Measurements from ENCODE around the gene PSMD13. TPM values are rescaled to one million over a fixed set of nuclear protein-coding genes. Genes with fewer than 3 reads are reported as not detected.

Gene PSMD13
- total RNA-seq, 1 experiment from 2014 or later = 141 TPM

DNA sequence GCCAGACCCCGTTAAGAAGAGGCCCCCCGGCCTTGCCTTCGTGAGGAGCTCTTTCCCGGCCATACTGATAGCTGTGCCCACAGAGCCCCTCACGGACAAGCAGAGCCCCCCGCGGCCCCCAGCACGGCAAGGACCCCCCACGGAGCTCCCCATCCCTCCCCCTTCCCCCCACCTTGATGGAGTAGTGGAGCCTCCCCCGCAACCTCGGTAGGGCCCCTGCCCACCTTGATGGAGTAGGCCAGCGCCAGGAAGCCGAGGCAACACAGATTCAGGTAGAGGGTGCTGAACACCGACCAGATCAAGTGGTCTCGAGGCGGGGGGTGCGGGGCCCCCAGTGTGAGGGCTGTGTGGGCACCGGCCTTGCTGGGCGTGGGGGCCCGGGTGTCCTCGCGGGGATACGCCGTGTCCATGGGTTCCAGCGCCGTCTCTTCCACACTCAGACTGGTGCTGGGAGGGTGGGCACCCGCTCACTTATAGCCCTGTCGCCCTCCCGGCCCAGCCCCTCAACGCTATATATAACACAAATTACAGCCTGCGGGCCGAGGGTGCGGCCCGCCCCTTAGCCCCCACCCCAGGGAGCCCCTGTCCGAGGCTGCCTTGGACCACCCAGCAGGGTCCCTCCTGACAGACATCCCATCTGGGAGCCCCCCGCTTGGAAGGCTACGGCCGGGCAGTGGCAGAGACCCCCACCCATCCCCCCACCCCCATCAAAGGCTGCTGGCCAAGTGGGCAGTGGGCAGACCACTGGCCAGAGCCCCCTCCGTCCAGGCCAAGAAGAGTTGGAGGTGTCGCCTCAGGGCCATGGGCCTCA lies 62.5 kb downstream of the PSMD13 start, which contains the start of gene IFITM5:
Gene IFITM5, minus strand, starts transcription at position 446 of the 811 bp plus-strand sequence. Its CDS starts 36 bp downstream, at position 410.
- no CpG with 5 or more reads among the region's 40 CpGs for whole genome bisulfite sequencing (ENCODE audit: extremely low coverage, insufficient read length, low lambda C conversion rate)
- peak within 1 kb of the TSS; percentile 4 for H3K18ac ChIP-seq (ENCODE audit: insufficient read length, low read depth, low read length)
- TF ChIP-seq, protein P1, sequence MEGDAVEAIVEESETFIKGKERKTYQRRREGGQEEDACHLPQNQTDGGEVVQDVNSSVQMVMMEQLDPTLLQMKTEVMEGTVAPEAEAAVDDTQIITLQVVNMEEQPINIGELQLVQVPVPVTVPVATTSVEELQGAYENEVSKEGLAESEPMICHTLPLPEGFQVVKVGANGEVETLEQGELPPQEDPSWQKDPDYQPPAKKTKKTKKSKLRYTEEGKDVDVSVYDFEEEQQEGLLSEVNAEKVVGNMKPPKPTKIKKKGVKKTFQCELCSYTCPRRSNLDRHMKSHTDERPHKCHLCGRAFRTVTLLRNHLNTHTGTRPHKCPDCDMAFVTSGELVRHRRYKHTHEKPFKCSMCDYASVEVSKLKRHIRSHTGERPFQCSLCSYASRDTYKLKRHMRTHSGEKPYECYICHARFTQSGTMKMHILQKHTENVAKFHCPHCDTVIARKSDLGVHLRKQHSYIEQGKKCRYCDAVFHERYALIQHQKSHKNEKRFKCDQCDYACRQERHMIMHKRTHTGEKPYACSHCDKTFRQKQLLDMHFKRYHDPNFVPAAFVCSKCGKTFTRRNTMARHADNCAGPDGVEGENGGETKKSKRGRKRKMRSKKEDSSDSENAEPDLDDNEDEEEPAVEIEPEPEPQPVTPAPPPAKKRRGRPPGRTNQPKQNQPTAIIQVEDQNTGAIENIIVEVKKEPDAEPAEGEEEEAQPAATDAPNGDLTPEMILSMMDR (conservative IDR thresholded peaks at IDR 0.05) = no peak
- H3K56ac ChIP-seq (ENCODE audit: insufficient read length, low read depth, low read length) = no peak within 1 kb of the TSS
- H2BK15ac ChIP-seq (ENCODE audit: low read depth, low read length) = no peak within 1 kb of the TSS
- no peak within 1 kb of the TSS for H4K91ac ChIP-seq (ENCODE audit: insufficient read length, low read depth, low read length)
- H3K23me2 ChIP-seq (ENCODE audit: insufficient read length, low read depth, low read length, poor library complexity, severe bottlenecking) = no peaks in the 10 kb centered on the region
- Mint-ChIP-seq H3K9me3 (peaks cover 2 to 10% of the 10 kb centered on the region in 2 experiments; a peak in 3 of 5 replicates), H3K27me3 (ENCODE audit: low read depth) (no peaks in the 10 kb centered on the region), H3K4me3 (peak within 1 kb of the TSS in 1 of 2 experiments; percentile 8; a peak in 1 of 5 replicates), H3K27ac (peak within 1 kb of the TSS; percentile 22 to 81 (median 38); a peak in 4 of 7 replicates), H3K4me1 (peaks cover 33 to 49% of the 10 kb centered on the region in 2 experiments), H3K36me3 (ENCODE audit: insufficient read depth in 1 of 3, low read depth in 3 of 3) (peaks cover 3 to 15% (median 14%) of the 10 kb centered on the region in 3 experiments; a peak in 6 of 7 replicates)
- no peaks in the 10 kb centered on the region for H3K79me2 ChIP-seq (ENCODE audit: insufficient read depth, low read length)
- no peak within 1 kb of the TSS; the same call in 1 of the 2 replicates for H3K14ac ChIP-seq (ENCODE audit: insufficient read depth, low read length)
- H3K23ac ChIP-seq (ENCODE audit: insufficient read length, low read depth, low read length) = no peak within 1 kb of the TSS
- no peak within 1 kb of the TSS for H4K5ac ChIP-seq (ENCODE audit: insufficient read length, low read depth, low read length)
- H3K9me3 ChIP-seq (ENCODE audit: control insufficient read depth, low read depth, low read length) = no peaks in the 10 kb centered on the region
- DNase-seq = no peak
- H3K4ac ChIP-seq (ENCODE audit: low read depth, low read length) = no peak within 1 kb of the TSS
- H4K20me1 ChIP-seq (ENCODE audit: control insufficient read depth, insufficient read depth, insufficient read length) = no peaks in the 10 kb centered on the region
- peaks cover 4% of the 10 kb centered on the region; the same call in 1 of the 2 replicates for H3K4me1 ChIP-seq (ENCODE audit: insufficient read depth, low read length)
- no peak within 1 kb of the TSS for H2BK12ac ChIP-seq (ENCODE audit: insufficient read length, low read depth, low read length)
- H3T11ph ChIP-seq (ENCODE audit: low read length) = no peak within 1 kb of the TSS
- H3K4me2 ChIP-seq (ENCODE audit: insufficient read depth, insufficient read length, low read length) = no peak within 1 kb of the TSS
- H2BK5ac ChIP-seq (ENCODE audit: insufficient read length, low read length) = no peak within 1 kb of the TSS
- no peak within 1 kb of the TSS for H4K8ac ChIP-seq (replicated peaks; ENCODE audit: insufficient read length, low read depth, low read length)
- no peaks in the 10 kb centered on the region for H3K79me1 ChIP-seq (ENCODE audit: insufficient read depth, low read depth, low read length, poor library complexity, severe bottlenecking)
- no peak within 1 kb of the TSS for H2BK120ac ChIP-seq (ENCODE audit: low read depth, low read length, poor library complexity, severe bottlenecking)
- no peak within 1 kb of the TSS for H3K9ac ChIP-seq (ENCODE audit: extremely low read depth, insufficient read length, low read length)
- H2BK20ac ChIP-seq (ENCODE audit: low read depth, low read length, poor library complexity, severe bottlenecking) = no peak within 1 kb of the TSS
- H3K27ac ChIP-seq (ENCODE audit: insufficient read length, low read depth, low read length) = no peak within 1 kb of the TSS
- no peaks in the 10 kb centered on the region for H3K27me3 ChIP-seq (ENCODE audit: insufficient read depth, low read length)
- H2AFZ ChIP-seq (ENCODE audit: low read length) = no peak within 1 kb of the TSS
- no peak within 1 kb of the TSS for H2AK5ac ChIP-seq (ENCODE audit: insufficient read length, low read length)

All from H9 (cell line).